GM23338 (cell line): Measurements from ENCODE around the gene OARD1.

Experiments
- CREB1 ChIP-seq: fragments of 250-450 bp; sonication (Bioruptor Pico); IDR thresholded peaks from 2 replicates; pipeline ENCODE4 v1.5.0; 2020; ENCODE audit warnings: low read depth, mild to moderate bottlenecking, moderate library complexity
- CTCF ChIP-seq, 2 experiments: fragments of 200-600 bp in 1 of 2; sonication (generic) in 1 of 2; conservative IDR thresholded peaks; 2 replicates each; pipeline versions ENCODE4 v1.5.1 to v1.6.1; 2016 to 2017; ENCODE audit warnings: antibody characterized with exemption in 2 of 2, low read depth in 2 of 2, mild to moderate bottlenecking in 2 of 2, moderate library complexity in 1 of 2
- ETS1 ChIP-seq: IDR thresholded peaks from 2 replicates; pipeline ENCODE4 v1.6.1; 2016; ENCODE audit warnings: antibody characterized with exemption
- EZH2 ChIP-seq: fragments of 200-600 bp; sonication (generic); IDR thresholded peaks from one replicate; pipeline ENCODE4 v1.8.0; 2017; ENCODE audit warnings: antibody characterized with exemption, mild to moderate bottlenecking, low read depth; ENCODE audit not compliant: unreplicated experiment
- EZH2phosphoT487 ChIP-seq: fragments of 200-600 bp; sonication (generic); IDR thresholded peaks from one replicate; pipeline ENCODE4 v1.8.1; 2018; ENCODE audit warnings: antibody characterized with exemption; ENCODE audit not compliant: unreplicated experiment
- JUNB ChIP-seq: IDR thresholded peaks from one replicate; pipeline ENCODE4 v1.6.1; 2016; ENCODE audit warnings: antibody characterized with exemption; ENCODE audit not compliant: unreplicated experiment
- NANOG ChIP-seq: IDR thresholded peaks from 2 replicates; pipeline ENCODE4 v1.6.1; 2016; ENCODE audit warnings: antibody characterized with exemption, borderline replicate concordance
- POLR2AphosphoS5 ChIP-seq: IDR thresholded peaks from 2 replicates; pipeline ENCODE4 v1.6.1; 2016; ENCODE audit warnings: antibody characterized with exemption, low read depth
- REST ChIP-seq: IDR thresholded peaks from one replicate; pipeline ENCODE4 v1.6.1; 2018; ENCODE audit warnings: antibody characterized with exemption; ENCODE audit not compliant: unreplicated experiment
- ZNF114 ChIP-seq: fragments of 250-450 bp; sonication (Bioruptor Pico); IDR thresholded peaks from 2 replicates; pipeline ENCODE4 v1.5.0; 2020; ENCODE audit warnings: mild to moderate bottlenecking, moderate library complexity
- ZNF331 ChIP-seq: fragments of 250-450 bp; sonication (Bioruptor Pico); IDR thresholded peaks from 2 replicates; pipeline ENCODE4 v1.5.0; 2020; ENCODE audit warnings: low read depth, mild to moderate bottlenecking, moderate library complexity

GRCh38 chr6:41058783-41059181 lies 13.4 kb downstream of the OARD1 start:
- TF ChIP-seq CTCF (conservative IDR thresholded peaks at IDR 0.05; ENCODE audit: low read depth in 2 of 2) = no peak
- no peak for TF ChIP-seq REST
- no peak for TF ChIP-seq POLR2AphosphoS5
- no peak for TF ChIP-seq EZH2
- TF ChIP-seq CREB1 = no peak
- no peak for TF ChIP-seq EZH2phosphoT487
- TF ChIP-seq ZNF114 (CRISPR knock-in tag) = no peak
- TF ChIP-seq ETS1 = no peak
- TF ChIP-seq JUNB = no peak
- TF ChIP-seq NANOG = no peak
- no peak for TF ChIP-seq ZNF331 (CRISPR knock-in tag)
